H1 (cell line): Measurements from ENCODE around the gene PPFIBP2. TPM values are rescaled to one million over a fixed set of nuclear protein-coding genes. Genes with fewer than 3 reads are reported as not detected.

Source experiments
- CTCF ChIA-PET: fragments of 300-600 bp; sonication (Branson Sonifier 250); formaldehyde crosslinking; loops from one replicate; lab custom pipeline; 2021; ENCODE audit not compliant: partially characterized antibody; lab: Charles Lee
- POLR2A ChIA-PET: fragments of 300-600 bp; sonication (Branson Sonifier 250); formaldehyde crosslinking; loops from one replicate; lab custom pipeline; 2021; ENCODE audit warnings: inconsistent platforms; ENCODE audit not compliant: partially characterized antibody; lab: Charles Lee
- DNase-seq, 2 experiments: peaks; one replicate each; pipeline versions ENCODE4 v3.0.0 to v3.0.0-alpha.2; 2010 to 2022; ENCODE audit warnings: low spot score in 2 of 2, low read depth in 1 of 2, mixed read lengths in 1 of 2
- FAIRE-seq: peaks from 2 replicates; lab custom pipeline; 2011; peaks lifted over from hg19 to GRCh38; lab: Jason Lieb, UNC
- H2AFZ ChIP-seq: 2 replicates; pipeline ENCODE4 v1.8.1; 2012; ENCODE audit warnings: low read length, inconsistent platforms
- H2AK5ac ChIP-seq: 2 replicates; pipeline ENCODE4 v1.6.1; 2013; ENCODE audit warnings: low read depth, low read length
- H2BK120ac ChIP-seq: replicated peaks from 2 replicates; pipeline ENCODE3; 2013; ENCODE audit warnings: low read depth, low read length, inconsistent platforms
- H2BK12ac ChIP-seq: 2 replicates; pipeline ENCODE4 v1.6.1; 2013; ENCODE audit warnings: low read depth, low read length
- H2BK15ac ChIP-seq: 2 replicates; pipeline ENCODE4 v1.6.1; 2013; ENCODE audit warnings: low read length
- H2BK20ac ChIP-seq: 2 replicates; pipeline ENCODE4 v1.6.1; 2013; ENCODE audit warnings: low read length
- H2BK5ac ChIP-seq: 2 replicates; pipeline ENCODE4 v1.6.1; 2013; ENCODE audit warnings: low read depth, low read length
- H3K14ac ChIP-seq: 2 replicates; pipeline ENCODE4 v1.6.1; 2013; ENCODE audit warnings: inconsistent platforms; ENCODE audit not compliant: insufficient read length
- H3K18ac ChIP-seq: 2 replicates; pipeline ENCODE4 v1.6.1; 2013; ENCODE audit warnings: low read length; ENCODE audit errors: extremely low read depth
- H3K23ac ChIP-seq: 2 replicates; pipeline ENCODE4 v1.6.1; 2013; ENCODE audit warnings: inconsistent platforms; ENCODE audit not compliant: insufficient read length
- H3K23me2 ChIP-seq: 2 replicates; pipeline ENCODE4 v1.6.1; 2013; ENCODE audit warnings: low read depth, low read length
- H3K27ac ChIP-seq: 2 replicates; pipeline ENCODE4 v1.6.1; 2011; ENCODE audit warnings: low read depth, low read length, inconsistent platforms
- H3K27me3 ChIP-seq, 4 experiments: replicated peaks in 1 of 4; 1 replicate in 1 of 4; 2 replicates in 3 of 4; pipeline versions ENCODE4 v1.6.1 to v1.8.1; 2011 to 2013; ENCODE audit warnings: low read length in 3 of 4, mild to moderate bottlenecking in 3 of 4, inconsistent platforms in 2 of 4, mixed read lengths in 2 of 4, moderate library complexity in 1 of 4; ENCODE audit not compliant: control insufficient read depth in 3 of 4, insufficient read depth in 3 of 4; ENCODE audit errors: extremely low read depth in 1 of 4
- H3K36me3 ChIP-seq, 4 experiments: 2 replicates each; pipeline versions ENCODE4 v1.6.1 to v1.8.1; 2011 to 2013; ENCODE audit warnings: mild to moderate bottlenecking in 4 of 4, low read length in 3 of 4, moderate library complexity in 2 of 4, control low read depth in 1 of 4, inconsistent platforms in 1 of 4; ENCODE audit not compliant: insufficient read depth in 4 of 4, control insufficient read depth in 2 of 4
- H3K4ac ChIP-seq: replicated peaks from 2 replicates; pipeline ENCODE3; 2013; ENCODE audit warnings: low read length, low read depth, mixed read lengths, inconsistent platforms; ENCODE audit not compliant: insufficient read length
- H3K4me1 ChIP-seq, 4 experiments: replicated peaks in 1 of 4; 1 replicate in 1 of 4; 2 replicates in 3 of 4; pipeline versions ENCODE4 v1.6.1 to v1.8.1; 2011 to 2013; ENCODE audit warnings: low read length in 3 of 4, inconsistent platforms in 2 of 4, mixed read lengths in 1 of 4; ENCODE audit not compliant: insufficient read depth in 4 of 4, control insufficient read depth in 3 of 4
- H3K4me2 ChIP-seq, 2 experiments: 2 replicates each; pipeline versions ENCODE4 v1.6.1 to v1.8.1; 2011 to 2013; ENCODE audit warnings: low read depth in 2 of 2, low read length in 2 of 2, control low read depth in 1 of 2, inconsistent platforms in 1 of 2, mild to moderate bottlenecking in 1 of 2; ENCODE audit not compliant: insufficient read depth in 1 of 2
- H3K4me3 ChIP-seq, 4 experiments: fragments of 200-600, 300-600 bp in 1 of 4; sonication (generic), shearing (Covaris generic), sonication (Bioruptor Twin) in 1 of 4; 2 replicates each; pipeline versions ENCODE4 v1.5.1 to v1.8.1; 2011 to 2016; ENCODE audit warnings: low read length in 4 of 4, low read depth in 3 of 4, control low read depth in 2 of 4, inconsistent platforms in 2 of 4, mild to moderate bottlenecking in 2 of 4, mixed read lengths in 1 of 4, moderate library complexity in 1 of 4; ENCODE audit not compliant: insufficient read depth in 2 of 4; ENCODE audit errors: extremely low read depth in 1 of 4
- H3K56ac ChIP-seq: replicated peaks from 2 replicates; pipeline ENCODE3; 2013; ENCODE audit warnings: low read depth, mild to moderate bottlenecking, mixed read lengths, low read length, inconsistent platforms; ENCODE audit not compliant: insufficient read length
- H3K79me1 ChIP-seq: 2 replicates; pipeline ENCODE4 v1.6.1; 2013; ENCODE audit warnings: low read depth, low read length, control low read depth
- H3K79me2 ChIP-seq, 2 experiments: 2 replicates each; pipeline versions ENCODE4 v1.6.1 to v1.8.1; 2012 to 2013; ENCODE audit warnings: low read length in 2 of 2, mild to moderate bottlenecking in 2 of 2, inconsistent platforms in 1 of 2; ENCODE audit not compliant: insufficient read depth in 2 of 2, control insufficient read depth in 1 of 2
- H3K9ac ChIP-seq, 4 experiments: replicated peaks in 1 of 4; 1 replicate in 1 of 4; 2 replicates in 3 of 4; pipeline versions ENCODE4 v1.6.1 to v1.8.1; 2011 to 2013; ENCODE audit warnings: low read depth in 3 of 4, low read length in 3 of 4, control low read depth in 2 of 4, mild to moderate bottlenecking in 2 of 4, moderate library complexity in 2 of 4, inconsistent platforms in 1 of 4; ENCODE audit errors: extremely low read depth in 1 of 4
- H3K9me3 ChIP-seq, 2 experiments: 2 replicates each; pipeline versions ENCODE4 v1.6.1 to v1.8.1; 2012 to 2013; ENCODE audit warnings: mild to moderate bottlenecking in 2 of 2, moderate library complexity in 2 of 2, control low read depth in 1 of 2, inconsistent platforms in 1 of 2, low read depth in 1 of 2, low read length in 1 of 2, mixed read lengths in 1 of 2; ENCODE audit not compliant: insufficient read depth in 2 of 2
- H4K20me1 ChIP-seq, 2 experiments: replicated peaks in 1 of 2; 2 replicates each; pipeline versions ENCODE3 to v1.8.1; 2011 to 2013; ENCODE audit warnings: inconsistent platforms in 2 of 2, low read length in 2 of 2, mild to moderate bottlenecking in 1 of 2; ENCODE audit not compliant: insufficient read depth in 2 of 2, control insufficient read depth in 1 of 2
- H4K5ac ChIP-seq: 2 replicates; pipeline ENCODE4 v1.6.1; 2013; ENCODE audit warnings: low read length, low read depth, mixed read lengths, inconsistent platforms; ENCODE audit not compliant: insufficient read length
- H4K8ac ChIP-seq: 2 replicates; pipeline ENCODE4 v1.8.0; 2013; ENCODE audit warnings: mild to moderate bottlenecking, moderate library complexity, low read length, inconsistent platforms; ENCODE audit not compliant: insufficient read depth; ENCODE audit errors: extremely low read depth
- H4K91ac ChIP-seq: replicated peaks from 2 replicates; pipeline ENCODE3; 2013; ENCODE audit warnings: low read length, mixed read lengths, inconsistent platforms; ENCODE audit not compliant: insufficient read length
- BRCA1 ChIP-seq: IDR thresholded peaks from 2 replicates; pipeline ENCODE4 v1.6.1; 2012; ENCODE audit warnings: low read depth, low read length, improper control_type of control experiment
- CHD1 ChIP-seq: IDR thresholded peaks from 2 replicates; pipeline ENCODE4 v1.6.1; 2012; ENCODE audit warnings: low read depth, low read length, improper control_type of control experiment
- CHD2 ChIP-seq: IDR thresholded peaks from 2 replicates; pipeline ENCODE4 v1.6.1; 2012; ENCODE audit warnings: low read length, improper control_type of control experiment
- CREB1 ChIP-seq: IDR thresholded peaks from 2 replicates; pipeline ENCODE4 v1.6.1; 2012; ENCODE audit warnings: inconsistent platforms
- EZH2 ChIP-seq: fragments of 200-600 bp; sonication (generic); IDR thresholded peaks from 2 replicates; pipeline ENCODE4 v1.7.1; 2012; ENCODE audit warnings: low read depth, mild to moderate bottlenecking, moderate library complexity, low read length, inconsistent platforms; ENCODE audit not compliant: severe bottlenecking
- KDM4A ChIP-seq: IDR thresholded peaks from one replicate; pipeline ENCODE4 v1.7.1; 2012; ENCODE audit warnings: low read depth, mild to moderate bottlenecking, moderate library complexity, low read length, inconsistent platforms; ENCODE audit not compliant: severe bottlenecking
- NRF1 ChIP-seq: IDR thresholded peaks from 2 replicates; pipeline ENCODE4 v1.6.1; 2011; ENCODE audit warnings: mild to moderate bottlenecking, low read depth, low read length, improper control_type of control experiment
- POLR2A ChIP-seq, 2 experiments: IDR thresholded peaks; 1 replicate in 1 of 2; 2 replicates in 1 of 2; pipeline ENCODE4 v1.6.1; 2011; ENCODE audit warnings: low read depth in 2 of 2, low read length in 2 of 2, mild to moderate bottlenecking in 2 of 2; ENCODE audit errors: control extremely low read depth in 1 of 2
- RBBP5 ChIP-seq: IDR thresholded peaks from 2 replicates; pipeline ENCODE4 v1.7.1; 2012; ENCODE audit warnings: low read depth, mild to moderate bottlenecking, inconsistent platforms, low read length, moderate library complexity, borderline replicate concordance
- SP4 ChIP-seq: IDR thresholded peaks from 2 replicates; pipeline ENCODE4 v1.6.1; 2012; ENCODE audit warnings: low read length, inconsistent platforms
- SRF ChIP-seq: IDR thresholded peaks from 2 replicates; pipeline ENCODE4 v1.6.1; 2011; ENCODE audit warnings: mild to moderate bottlenecking, low read depth, low read length, moderate library complexity
- TAF1 ChIP-seq: IDR thresholded peaks from 2 replicates; pipeline ENCODE4 v1.6.1; 2011; ENCODE audit warnings: mild to moderate bottlenecking, low read depth, low read length
- TBP ChIP-seq: IDR thresholded peaks from 2 replicates; pipeline ENCODE4 v1.6.1; 2011; ENCODE audit warnings: low read depth, low read length, improper control_type of control experiment
- USF2 ChIP-seq: IDR thresholded peaks from 2 replicates; pipeline ENCODE4 v1.6.1; 2011; ENCODE audit warnings: low read length, improper control_type of control experiment
- WGBS, 2 experiments: shearing (Covaris generic) in 1 of 2; methylation state at CpG; one replicate each; pipeline versions ENCODE4 v1.1.6 to v1.1.7; 2013 to 2015; ENCODE audit warnings: low lambda C conversion rate in 2 of 2, mixed read lengths in 2 of 2, inconsistent platforms in 1 of 2, low coverage in 1 of 2, missing lambda C conversion rate in 1 of 2; ENCODE audit not compliant: insufficient replicate concordance in 2 of 2, insufficient coverage in 1 of 2, insufficient read length in 1 of 2; ENCODE audit errors: extremely low coverage in 1 of 2, missing lambda C conversion rate in 1 of 2; 5-methylcytosine and 5-hydroxymethylcytosine counted together
- polyA plus RNA-seq, 7 experiments: library from polyadenylated mRNA; depleted of rRNA in 3 of 7; stranded (reverse) in 5 of 7; unstranded in 2 of 7; fragments of >200 nt in 5 of 7; fragments of 200-250 nt in 2 of 7; gene quantifications; 1 replicate in 5 of 7; 2 replicates in 1 of 7; 4 replicates in 1 of 7; pipeline versions ENCODE4 v1.2.1 to v1.2.3, GENCODE V29; 2011 to 2013; ENCODE audit warnings: missing spikeins in 2 of 7, mixed read lengths in 2 of 7
- total RNA-seq: library from RNA; stranded (reverse); fragmentation: NEBNext Ultra II Directional; extraction: Animal tissue kit (Norgen Biotek cat#: 25700); gene quantifications from 2 replicates; pipeline ENCODE4 v1.2.1, GENCODE V29; 2021

PPFIBP2 gene
- total and polyA plus RNA-seq, 2 of the 8 experiments (the other 6 are each of a cell fraction or from before 2014, with no cell fraction given): 5.5 to 9.8 TPM

DNA sequence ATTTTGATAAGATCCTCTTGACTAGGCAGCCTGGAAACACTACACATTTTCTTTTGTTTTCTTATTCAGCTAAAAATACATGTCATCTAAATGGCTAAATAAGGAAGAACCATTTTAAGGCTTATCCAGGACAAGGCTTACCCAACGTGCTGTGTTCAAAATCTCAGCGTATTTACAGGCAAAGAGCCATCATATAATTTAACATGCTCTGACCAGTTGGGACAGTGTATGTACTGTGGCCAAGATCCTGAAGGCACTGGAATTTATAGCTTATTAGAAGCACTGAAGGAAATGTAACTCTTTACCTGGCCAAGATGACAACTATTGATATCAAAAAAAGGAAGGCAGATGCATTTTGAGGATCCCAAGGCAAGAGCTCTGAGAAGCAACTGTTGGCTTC is 71.1 kb downstream of the PPFIBP2 start:
- no peak overlapping the region for H3K14ac ChIP-seq
- H4K91ac ChIP-seq: no peak overlapping the region
- H2AFZ ChIP-seq: no peak overlapping the region
- no peaks in the 10 kb centered on the region for H3K79me1 ChIP-seq
- H4K5ac ChIP-seq: no peak overlapping the region
- POLR2A ChIA-PET: interaction anchor here (1.3 kb wide), 1 partner anchor 9 kb away, joined by 5 read pairs; no protein-coding TSS in a partner anchor
- FAIRE-seq: no peak
- WGBS, 2 experiments: 90% methylated on average over 2 of the region's 2 CpGs; no CpG with 5 or more reads in 1 of the 2 experiments
- H2BK12ac ChIP-seq: no peak overlapping the region
- no peaks in the 10 kb centered on the region for H3K4me1 ChIP-seq
- no peak overlapping the region for H3K18ac ChIP-seq
- no peak overlapping the region for H2AK5ac ChIP-seq
- no peak for DNase-seq
- no peak overlapping the region for H2BK15ac ChIP-seq
- no peak overlapping the region for H3K27ac ChIP-seq
- no peaks in the 10 kb centered on the region for H3K9me3 ChIP-seq
- H3K56ac ChIP-seq: no peak overlapping the region
- no peak overlapping the region for H3K4me2 ChIP-seq
- CTCF ChIA-PET: interaction anchor here (1.0 to 19.5 kb wide), 8 partner anchors 9 to 97 kb away, joined by 3 to 325 read pairs (median 4); no protein-coding TSS in a partner anchor
- H3K4ac ChIP-seq: no peak overlapping the region
- H4K8ac ChIP-seq: no peak overlapping the region
- H2BK5ac ChIP-seq: no peak overlapping the region
- no peak overlapping the region for H3K9ac ChIP-seq
- H3K79me2 ChIP-seq: no peaks in the 10 kb centered on the region
- no peaks in the 10 kb centered on the region for H3K27me3 ChIP-seq
- H2BK120ac ChIP-seq: no peak overlapping the region
- no peaks in the 10 kb centered on the region for H3K23me2 ChIP-seq
- no peaks in the 10 kb centered on the region for H3K36me3 ChIP-seq
- H4K20me1 ChIP-seq: no peaks in the 10 kb centered on the region
- H2BK20ac ChIP-seq: no peak overlapping the region
- H3K4me3 ChIP-seq: no peak overlapping the region
- H3K23ac ChIP-seq: no peak overlapping the region
- TF ChIP-seq CREB1 (no peak), EZH2 (no peak), BRCA1 (no peak), RBBP5 (no peak), SRF (no peak), CHD1 (no peak), SP4 (no peak), POLR2A (IDR thresholded peaks at IDR 0.05; ENCODE audit: control extremely low read depth in 1 of 2, low read depth in 2 of 2, low read length in 2 of 2) (no peak), TAF1 (no peak), TBP (no peak), USF2 (no peak), NRF1 (no peak), KDM4A (no peak), CHD2 (no peak)
